Measurements from ENCODE around the gene UCP3. TPM values are rescaled to one million over a fixed set of nuclear protein-coding genes. Genes with fewer than 3 reads are reported as not detected.
A peak's percentile ranks its signal among the peaks of the same experiment; 100 is the strongest.

The UCP3 gene, protein sequence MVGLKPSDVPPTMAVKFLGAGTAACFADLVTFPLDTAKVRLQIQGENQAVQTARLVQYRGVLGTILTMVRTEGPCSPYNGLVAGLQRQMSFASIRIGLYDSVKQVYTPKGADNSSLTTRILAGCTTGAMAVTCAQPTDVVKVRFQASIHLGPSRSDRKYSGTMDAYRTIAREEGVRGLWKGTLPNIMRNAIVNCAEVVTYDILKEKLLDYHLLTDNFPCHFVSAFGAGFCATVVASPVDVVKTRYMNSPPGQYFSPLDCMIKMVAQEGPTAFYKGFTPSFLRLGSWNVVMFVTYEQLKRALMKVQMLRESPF
- total RNA-seq: 1 to 10 TPM; 1.1 to 1.9 TPM
- long read RNA-seq, donor 1: 0 reads
- long read RNA-seq, donor 2, partial matches to known transcripts: 0 of 1 reads
- long read RNA-seq, donor 2, other reads (novel, unspliced or antisense): 1 of 1 reads

DNA sequence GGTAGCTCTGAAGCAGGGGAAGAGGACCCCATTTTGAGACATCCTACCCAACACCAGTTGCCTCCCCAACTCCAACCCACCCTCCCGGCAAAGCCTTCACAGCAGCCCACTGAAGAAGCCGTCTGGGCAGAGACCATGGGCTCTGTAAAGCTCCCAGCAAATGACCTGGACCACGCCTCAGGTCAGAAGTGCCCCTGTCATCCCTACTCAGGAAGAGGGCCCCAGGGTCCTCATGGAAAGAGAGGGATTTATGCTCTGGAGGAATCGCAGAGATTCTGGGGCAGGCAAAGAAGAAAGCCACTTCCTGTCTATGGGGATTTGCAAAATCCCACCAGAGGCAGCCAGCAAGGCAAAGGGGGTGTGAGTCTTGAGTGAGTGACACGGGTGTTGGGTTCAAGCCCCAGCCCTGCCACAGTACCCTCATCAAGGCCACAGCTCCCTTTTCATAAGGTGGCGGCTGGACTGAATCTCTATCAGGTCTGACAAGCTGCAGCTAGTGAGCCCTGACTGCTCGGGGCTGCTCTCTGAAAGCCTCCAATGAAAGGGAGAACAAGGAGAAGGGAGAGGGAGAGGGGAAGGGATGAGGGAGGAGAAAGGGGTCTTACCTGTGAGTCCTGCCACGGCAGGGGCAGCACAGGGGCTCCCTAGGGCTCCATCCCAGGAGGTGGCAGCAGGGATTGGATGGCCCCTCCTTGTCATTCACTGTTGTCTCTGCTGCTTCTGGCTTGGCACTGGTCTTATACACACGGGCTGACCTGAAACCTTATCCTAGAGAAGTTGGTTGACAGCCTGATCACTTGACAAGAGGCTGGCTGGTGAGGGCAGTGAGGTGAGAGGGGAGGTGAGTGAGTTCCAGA is at the start of gene UCP3:
TSS of gene UCP3 (minus strand) at position 713 of the 857 bp plus-strand sequence. CDS start 2,043 bp downstream, outside the sequence.
- peak; percentile 66 for DNase-seq (ENCODE audit: low spot score)
- intact Hi-C loops (cut with DNase I): no loop called here

DNA sequence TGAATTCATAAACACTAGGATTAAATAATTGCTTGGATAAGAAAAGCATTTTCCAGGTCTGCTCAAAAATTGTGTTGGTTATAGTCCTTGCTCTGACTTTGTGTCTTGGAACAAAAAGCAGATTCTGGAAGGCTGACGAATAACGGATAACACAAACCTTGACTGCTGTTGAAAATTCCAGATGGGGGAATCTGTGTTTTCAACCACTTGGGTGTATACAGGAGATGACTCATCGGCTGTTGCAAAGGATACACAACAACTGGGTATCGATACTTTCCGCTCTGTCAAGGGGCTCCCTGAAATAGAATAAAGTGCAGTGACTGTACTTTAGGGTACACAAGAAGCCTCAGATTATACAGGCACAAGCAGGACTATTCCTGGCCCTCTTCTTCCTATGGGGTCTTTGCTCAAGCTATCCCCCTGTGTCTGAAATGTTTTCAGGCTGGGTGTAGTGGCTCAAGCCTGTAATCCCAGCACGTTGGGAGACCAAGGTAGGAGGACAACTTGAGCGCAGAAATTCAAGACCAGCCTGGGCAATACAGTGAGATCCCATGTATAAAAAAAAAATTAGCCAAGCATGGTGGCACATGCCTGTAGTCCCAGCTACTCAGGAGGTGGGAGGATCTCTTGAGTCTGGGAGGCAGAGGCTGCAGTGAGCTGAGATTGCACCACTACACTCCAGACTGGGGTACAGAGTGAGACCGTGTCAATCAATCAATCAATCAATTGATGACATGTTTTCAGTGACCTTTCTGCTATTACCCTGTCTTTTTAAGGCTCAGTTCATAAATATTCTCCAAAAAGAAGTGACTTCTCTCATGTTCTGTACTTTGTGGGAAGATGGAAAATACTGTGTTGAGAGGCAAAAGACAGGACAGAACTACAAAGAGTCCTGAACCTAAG is 48.6 kb upstream of the UCP3 start:
- intact Hi-C loops (cut with DNase I): loop anchor here in 1 of 2 donors (10.0 kb wide), 1 partner anchor 777 kb away; no protein-coding TSS in a partner anchor

DNA sequence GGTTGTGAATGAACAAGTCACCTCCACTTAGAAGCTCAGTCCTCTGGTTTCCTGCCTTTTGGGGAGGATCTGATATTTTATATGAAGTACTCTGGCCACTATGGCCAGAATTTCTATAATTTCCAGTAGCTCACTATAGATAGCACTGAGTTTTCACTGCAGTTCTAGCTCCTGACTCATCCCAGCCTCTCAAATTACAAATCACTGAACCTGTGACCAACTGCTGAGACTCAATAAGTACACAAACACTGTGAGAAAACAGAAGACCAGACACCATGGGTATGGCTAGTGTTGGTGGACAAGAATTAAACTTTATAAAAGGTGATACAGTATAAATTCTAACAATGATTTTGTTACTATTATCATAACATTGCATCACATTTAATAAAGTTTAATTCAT is 47.1 kb upstream of the UCP3 start:
- intact Hi-C loops (cut with DNase I): loop anchor here in 1 of 2 donors (10.0 kb wide), 1 partner anchor 779 kb away; no protein-coding TSS in a partner anchor
- DNase-seq (ENCODE audit: low spot score): no peak

More for the DNA sequence above, 48.6 kb upstream of the UCP3 start:
- DNase-seq (ENCODE audit: low spot score): no peak

DNA sequence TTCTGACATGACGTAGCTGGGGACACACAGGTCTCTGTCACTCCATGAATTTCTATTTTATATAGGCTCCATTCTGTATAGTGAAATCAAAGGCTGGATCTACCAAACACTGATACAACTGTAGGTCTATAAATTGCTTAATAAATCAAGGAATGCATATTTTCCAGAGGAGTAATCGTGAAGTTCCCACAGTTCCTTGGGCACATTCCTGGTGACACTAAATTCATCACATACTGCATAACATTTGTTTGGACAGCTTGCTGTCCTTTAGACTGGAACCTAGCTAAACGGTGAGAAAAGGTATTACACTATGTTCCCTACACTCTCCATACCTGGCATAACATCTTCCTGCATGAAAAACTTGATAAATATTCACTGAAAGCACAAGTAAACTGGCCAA is 41.6 kb upstream of the UCP3 start:
- intact Hi-C loops (cut with DNase I): loop anchor here in 1 of 2 donors (10.0 kb wide), 1 partner anchor 784 kb away; no protein-coding TSS in a partner anchor
- no peak for DNase-seq (ENCODE audit: low spot score)

DNA sequence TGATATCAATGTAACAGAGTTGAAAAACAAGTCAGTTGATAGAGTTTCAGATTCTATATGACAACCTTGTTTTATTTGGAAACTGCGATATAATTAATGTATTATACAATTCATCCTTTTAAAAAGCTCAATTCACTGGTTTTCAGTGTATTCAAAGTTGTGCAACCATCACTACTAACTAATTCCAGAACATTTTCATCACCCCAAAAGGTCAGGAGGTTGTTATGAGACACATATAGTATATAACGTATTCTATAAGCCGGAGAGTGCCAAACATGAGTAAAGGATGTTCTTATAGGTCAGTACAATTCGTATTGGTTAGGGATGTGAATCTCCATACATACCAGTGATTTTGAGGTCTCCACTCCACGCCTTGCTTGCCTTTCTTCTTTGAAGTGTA is 40.1 kb upstream of the UCP3 start:
- DNase-seq (ENCODE audit: low spot score): no peak
- intact Hi-C loops (cut with DNase I): no loop called here

DNA sequence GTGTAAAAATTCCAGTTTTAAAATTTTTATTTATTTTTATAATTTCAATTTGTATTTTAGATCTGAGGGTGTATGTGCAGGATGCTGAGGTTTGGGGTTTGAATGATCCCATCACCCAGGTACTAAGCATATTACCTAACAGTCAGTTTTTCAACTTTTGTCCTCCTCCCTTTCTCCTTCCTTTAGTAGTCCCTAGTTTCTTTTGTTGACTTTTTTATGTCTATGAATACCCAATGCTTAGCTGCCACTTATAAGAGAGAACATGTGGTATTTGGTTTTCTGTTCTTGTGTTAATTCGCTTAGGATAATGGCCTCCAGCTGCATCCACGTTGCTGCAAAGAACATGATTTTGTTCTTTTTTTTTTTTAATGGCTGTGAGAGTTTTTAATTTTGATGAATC is 35.7 kb upstream of the UCP3 start:
- no peak for DNase-seq (ENCODE audit: low spot score)

DNA sequence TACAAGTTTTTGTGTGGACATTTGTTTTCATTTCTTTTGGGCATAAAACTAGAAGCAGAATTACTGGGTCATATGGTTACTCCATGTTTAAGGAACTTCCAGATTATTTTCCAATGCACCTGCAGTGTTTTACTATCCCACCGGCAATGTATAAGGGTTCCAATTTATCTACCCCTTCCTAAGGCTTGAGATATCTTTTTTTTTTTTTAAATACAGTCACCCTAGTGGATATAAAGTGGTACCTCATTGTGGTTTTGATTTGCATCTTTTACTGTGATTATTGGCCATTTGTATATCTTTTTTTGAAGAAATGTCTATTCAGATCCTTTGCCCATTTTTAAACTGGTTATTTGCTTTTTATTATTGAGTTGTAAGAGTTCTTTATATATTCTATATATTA is 34.6 kb upstream of the UCP3 start:
- intact Hi-C loops (cut with DNase I): no loop called here
- no peak for DNase-seq (ENCODE audit: low spot score)

More for the DNA sequence above, 35.7 kb upstream of the UCP3 start:
- intact Hi-C loops (cut with DNase I): no loop called here

DNA sequence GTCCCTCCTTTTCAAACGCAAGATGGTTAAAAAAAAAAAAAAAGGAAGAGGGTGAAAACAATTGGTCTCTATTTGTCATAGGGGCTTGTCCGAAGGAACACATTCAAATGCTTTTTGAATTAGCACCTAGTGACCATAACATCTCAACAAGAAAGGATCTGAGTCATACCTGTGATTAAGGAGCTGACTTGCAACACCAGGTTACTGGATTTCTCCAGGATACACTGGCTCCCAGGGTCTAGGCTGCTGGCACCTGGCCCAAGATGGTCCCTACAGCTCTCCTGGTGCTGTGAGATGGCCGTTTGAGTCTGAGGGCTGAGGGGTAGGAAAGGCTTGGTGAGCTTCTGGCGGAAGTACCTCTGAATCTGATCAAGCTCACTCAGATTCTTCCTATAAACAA is 28.4 kb upstream of the UCP3 start:
- intact Hi-C loops (cut with DNase I): no loop called here
- DNase-seq (ENCODE audit: low spot score): no peak

DNA sequence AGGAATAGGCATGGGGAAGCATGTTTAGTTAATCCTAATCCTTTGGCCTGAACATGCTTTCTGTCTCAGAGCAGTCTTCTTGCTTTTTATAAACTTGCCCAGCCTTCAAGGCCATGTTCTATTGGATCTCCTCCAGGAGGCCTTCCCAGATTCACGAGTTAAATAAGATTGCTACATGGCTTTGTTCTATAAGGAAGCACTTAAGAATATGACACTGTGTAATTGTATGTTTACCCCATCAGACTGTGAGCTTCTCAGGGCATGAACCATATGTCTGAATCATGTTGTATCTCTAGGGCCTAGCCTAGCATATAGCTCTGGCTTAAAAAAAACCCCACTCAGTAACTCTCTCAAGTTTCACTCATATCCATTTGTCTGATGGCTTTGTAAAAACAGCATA is 26.4 kb upstream of the UCP3 start:
- DNase-seq (ENCODE audit: low spot score): no peak
- intact Hi-C loops (cut with DNase I): no loop called here

DNA sequence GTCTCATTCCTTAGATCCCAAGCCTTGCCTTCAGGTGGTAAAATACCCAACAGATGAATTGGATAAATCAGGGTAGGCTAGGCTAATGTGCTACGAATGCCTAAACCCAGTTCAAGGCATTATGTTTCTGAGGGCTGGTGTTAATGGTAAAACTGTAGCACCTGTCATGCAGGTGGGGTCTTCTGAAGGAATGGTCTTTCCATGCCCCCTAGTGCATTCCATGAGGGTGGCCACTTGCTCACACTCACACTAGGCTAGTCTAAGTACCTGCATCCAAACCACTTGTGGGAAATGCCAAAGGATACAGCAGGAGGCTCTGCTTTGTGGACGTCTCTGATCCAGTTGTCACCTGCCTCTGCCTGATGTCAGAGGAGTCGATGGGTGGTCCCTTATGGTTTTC is 24.2 kb upstream of the UCP3 start:
- intact Hi-C loops (cut with DNase I): no loop called here
- DNase-seq (ENCODE audit: low spot score): no peak

DNA sequence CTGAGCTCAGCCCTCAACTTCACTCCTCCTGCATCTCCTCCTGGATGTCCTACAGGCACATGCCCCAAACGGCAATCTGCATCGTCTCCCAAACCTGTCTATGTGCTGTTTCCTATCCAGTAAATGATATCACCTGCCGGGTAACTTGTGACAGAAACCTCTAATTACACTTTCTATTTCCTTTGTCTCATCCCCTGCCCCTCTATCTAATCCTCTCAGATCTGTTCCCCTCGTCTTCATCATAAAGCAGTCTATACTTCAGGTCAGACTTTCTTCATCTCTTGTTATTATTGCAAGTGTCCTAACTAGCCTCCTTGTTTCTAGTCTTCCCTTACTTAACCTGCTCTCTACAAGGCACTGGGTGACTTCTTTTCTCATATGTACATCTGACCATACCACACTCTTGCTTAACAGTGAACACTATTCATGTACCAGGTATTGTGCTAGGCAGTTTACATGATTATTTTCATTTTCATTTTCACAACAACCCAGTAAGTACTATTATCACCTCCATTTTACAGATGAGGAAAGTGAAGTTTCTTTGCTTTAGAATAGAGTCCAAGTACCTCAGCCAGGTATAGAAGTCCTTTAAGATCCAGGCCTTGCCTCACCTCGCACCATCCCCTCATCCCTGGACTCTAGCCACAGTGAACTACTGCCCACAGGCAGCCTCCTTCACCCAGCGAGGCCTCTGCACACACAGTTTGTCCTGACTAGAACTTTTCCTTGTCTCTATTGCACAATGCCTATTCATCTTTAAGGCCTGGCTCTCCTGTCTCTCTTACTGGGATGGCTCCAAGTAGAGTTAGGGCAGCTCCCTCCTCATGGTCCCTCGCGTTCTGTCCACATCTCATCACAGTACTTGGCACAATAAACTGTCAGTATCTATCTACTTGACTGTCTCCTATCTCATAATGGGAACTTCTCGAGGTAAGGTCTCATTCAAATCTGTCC is 22.1 kb upstream of the UCP3 start:
- intact Hi-C loops (cut with DNase I): no loop called here
- no peak for DNase-seq (ENCODE audit: low spot score)

DNA sequence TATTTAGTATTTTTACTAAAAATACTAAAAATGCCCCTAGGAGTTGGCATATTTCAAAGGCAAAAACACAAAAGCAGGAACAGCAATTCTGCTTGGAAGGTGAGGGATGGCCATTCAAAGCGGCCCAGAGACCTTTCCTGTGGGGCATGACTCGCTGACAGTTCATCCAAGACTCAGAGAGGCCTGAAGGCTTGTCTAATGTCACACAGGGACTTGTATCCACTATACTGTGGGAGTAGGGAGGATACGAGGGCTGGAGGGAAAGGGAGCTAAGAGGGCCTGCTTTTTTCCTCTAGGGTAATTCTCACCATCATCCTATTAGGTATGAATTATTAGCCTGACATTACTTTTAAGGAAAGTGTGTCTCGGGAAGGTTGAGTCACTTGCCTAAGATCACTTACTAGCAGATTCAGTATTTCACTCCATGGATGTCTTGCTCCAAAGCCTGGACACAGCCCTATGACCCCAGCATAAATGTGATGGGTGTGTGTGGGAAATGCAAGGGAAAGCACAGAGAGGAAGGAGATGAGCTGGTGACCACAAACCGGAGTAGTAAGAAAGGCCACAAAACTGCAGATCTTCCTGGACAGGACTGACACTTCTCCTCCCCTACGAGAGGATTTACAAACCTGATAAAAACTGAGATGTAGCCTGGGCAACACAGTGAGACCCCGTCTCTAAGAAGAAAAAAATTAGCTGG is 16.7 kb upstream of the UCP3 start:
- no peak for DNase-seq (ENCODE audit: low spot score)
- intact Hi-C loops (cut with DNase I): no loop called here

DNA sequence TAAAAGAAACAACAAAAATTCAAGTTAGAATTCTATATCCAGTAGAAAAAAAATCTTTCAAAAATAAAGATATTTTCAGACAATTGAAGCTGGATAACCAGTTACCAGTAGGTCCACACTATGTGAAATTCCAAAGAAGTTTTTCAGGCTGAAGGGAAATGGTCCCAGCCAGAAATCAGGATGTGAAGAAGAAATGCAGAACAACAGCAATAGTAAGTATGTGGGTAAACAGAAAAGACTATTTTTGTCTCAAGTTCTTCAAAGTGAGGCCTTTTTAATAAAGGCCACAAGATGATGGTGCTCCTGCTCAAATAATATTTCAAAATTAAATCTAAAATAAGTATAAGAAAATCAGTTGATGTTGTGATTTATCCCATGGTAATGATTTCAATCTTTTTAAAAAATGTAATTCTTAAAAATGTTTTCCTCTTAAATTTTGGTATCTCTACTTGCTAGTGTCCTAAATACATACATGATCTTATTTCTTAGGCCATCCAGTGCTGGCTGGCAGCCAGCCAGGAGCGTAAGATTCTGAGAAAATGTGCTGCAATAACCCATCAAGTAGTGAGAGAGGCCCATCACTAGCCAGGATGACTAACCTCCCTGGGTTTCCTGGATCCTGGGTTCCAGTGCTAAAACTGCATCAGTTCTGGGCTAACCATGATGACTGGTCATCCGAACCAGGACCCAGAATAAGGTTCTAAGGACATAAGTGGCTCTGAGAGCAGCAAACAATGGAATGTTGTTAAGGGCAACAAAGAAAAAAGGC is 15.6 kb upstream of the UCP3 start:
- peak; percentile 94 for DNase-seq (ENCODE audit: low spot score)
- intact Hi-C loops (cut with DNase I): no loop called here

DNA sequence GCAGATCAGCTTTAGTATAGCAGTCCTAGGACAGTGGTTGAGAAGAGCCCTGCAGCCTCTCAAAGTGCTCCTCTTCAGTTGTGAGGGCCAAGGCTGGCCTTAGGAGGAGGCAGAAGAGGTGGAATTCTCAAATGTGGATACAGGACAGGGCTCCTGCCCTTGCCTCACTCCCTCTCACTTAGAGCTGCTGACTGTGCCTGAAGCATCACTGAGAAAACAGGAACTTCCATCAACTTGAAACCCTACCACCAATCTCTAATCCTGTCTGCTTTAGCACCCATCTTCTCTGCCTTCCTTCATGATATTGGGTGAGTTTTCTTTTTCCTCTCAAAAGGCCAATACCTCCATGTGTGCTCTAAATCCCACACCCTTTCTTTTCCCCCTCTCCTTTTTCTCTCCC is 14.4 kb upstream of the UCP3 start:
- DNase-seq (ENCODE audit: low spot score): no peak
- intact Hi-C loops (cut with DNase I): no loop called here

DNA sequence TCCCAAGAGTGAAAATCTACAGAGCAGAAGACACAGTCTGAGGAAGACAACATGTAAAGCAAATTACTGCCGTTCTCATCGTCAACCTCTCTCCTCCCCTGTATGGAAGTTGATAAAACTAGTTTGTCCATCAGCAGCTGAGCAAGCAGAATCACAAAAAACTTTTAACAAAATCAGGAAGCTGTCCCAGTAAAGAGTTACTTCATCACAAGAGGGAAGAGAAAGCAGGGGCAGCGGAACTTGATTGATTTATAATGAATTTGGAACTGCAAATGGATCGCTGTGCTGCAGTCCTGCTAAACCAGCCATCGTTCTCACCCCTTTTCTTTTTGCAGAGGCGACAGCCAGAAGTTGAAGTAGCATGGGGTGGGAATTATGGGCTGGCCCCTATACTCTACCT is 13.7 kb upstream of the UCP3 start:
- intact Hi-C loops (cut with DNase I): no loop called here
- no peak for DNase-seq (ENCODE audit: low spot score)

DNA sequence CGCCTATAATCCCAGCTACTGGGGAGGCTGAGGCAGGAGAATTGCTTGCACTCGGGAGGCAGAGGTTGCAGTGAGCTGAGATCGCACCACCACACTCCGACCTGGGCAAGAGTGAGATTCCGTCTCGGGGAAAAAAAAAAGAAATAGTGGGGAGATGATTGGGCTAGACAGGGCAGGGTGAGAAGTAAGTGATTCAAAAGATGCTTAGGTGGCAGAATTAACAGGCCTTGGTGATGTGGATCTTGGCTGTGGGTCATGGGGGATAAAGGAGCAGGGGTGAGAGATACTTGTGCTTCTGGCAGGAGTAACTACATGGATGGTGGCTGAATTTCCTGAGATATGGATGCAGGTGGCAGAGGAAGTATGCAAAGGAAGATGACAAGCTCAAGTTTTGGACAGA is 13.1 kb upstream of the UCP3 start:
- intact Hi-C loops (cut with DNase I): no loop called here
- no peak for DNase-seq (ENCODE audit: low spot score)

DNA sequence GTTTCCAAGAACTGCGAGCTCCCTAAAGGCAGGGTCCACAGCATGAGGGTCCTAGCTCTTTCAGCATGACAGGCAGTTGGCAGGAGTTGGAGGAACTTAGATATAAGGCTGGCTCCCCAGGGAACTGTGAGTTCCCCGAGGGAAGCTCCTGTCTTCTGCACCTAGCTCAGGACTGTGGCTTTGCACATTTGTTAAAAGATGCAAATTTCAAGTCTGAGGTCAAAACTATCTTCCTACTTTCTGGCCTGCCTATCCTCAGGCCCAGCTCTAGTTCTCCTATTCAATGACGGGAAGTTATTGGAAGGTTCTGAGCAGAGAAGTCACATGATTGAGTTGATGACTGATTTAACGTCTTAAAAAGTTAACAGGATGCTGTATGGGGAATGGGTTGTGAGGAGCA is 11.7 kb upstream of the UCP3 start:
- DNase-seq (ENCODE audit: low spot score): no peak
- intact Hi-C loops (cut with DNase I): no loop called here

All from posterior vena cava (tissue), 2 donors.